Astrocyte (in vitro differentiated cells and primary cell): Measurements from ENCODE around the gene DHX29. TPM values are rescaled to one million over a fixed set of nuclear protein-coding genes. Genes with fewer than 3 reads are reported as not detected.

Experiments used
- DNase-seq: peaks from one replicate; pipeline ENCODE4 v3.0.0-alpha.2; 2010; ENCODE audit warnings: low read depth
- FAIRE-seq: peaks from 2 replicates; lab custom pipeline; 2011; peaks lifted over from hg19 to GRCh38; lab: Jason Lieb, UNC
- H2AFZ ChIP-seq: 2 replicates; pipeline ENCODE4 v1.6.0; 2012; ENCODE audit warnings: low read depth, low read length, inconsistent platforms
- H3K27ac ChIP-seq: 2 replicates; pipeline ENCODE4 v1.5.1; 2011; ENCODE audit warnings: low read depth, low read length, inconsistent platforms
- H3K27me3 ChIP-seq: 2 replicates; pipeline ENCODE4 v1.6.0; 2011; ENCODE audit warnings: low read length, inconsistent platforms; ENCODE audit not compliant: insufficient read depth
- H3K36me3 ChIP-seq: 2 replicates; pipeline ENCODE4 v1.5.1; 2011; ENCODE audit warnings: low read length, inconsistent platforms; ENCODE audit not compliant: insufficient read depth
- H3K4me1 ChIP-seq: 2 replicates; pipeline ENCODE4 v1.5.1; 2011; ENCODE audit warnings: low read length, inconsistent platforms; ENCODE audit not compliant: insufficient read depth
- H3K4me2 ChIP-seq: 2 replicates; pipeline ENCODE4 v1.6.0; 2012; ENCODE audit warnings: low read length, inconsistent platforms
- H3K4me3 ChIP-seq: 2 replicates; pipeline ENCODE4 v1.5.1; 2011; ENCODE audit warnings: low read depth, mild to moderate bottlenecking, low read length, inconsistent platforms; ENCODE audit not compliant: insufficient read depth
- H3K79me2 ChIP-seq: 2 replicates; pipeline ENCODE4 v1.6.0; 2012; ENCODE audit warnings: mild to moderate bottlenecking, low read length, inconsistent platforms; ENCODE audit not compliant: insufficient read depth
- H3K9ac ChIP-seq: 2 replicates; pipeline ENCODE4 v1.6.0; 2012; ENCODE audit warnings: mild to moderate bottlenecking, low read length, inconsistent platforms
- H3K9me3 ChIP-seq: 2 replicates; pipeline ENCODE4 v1.5.1; 2012; ENCODE audit warnings: low read depth, mild to moderate bottlenecking, low read length, inconsistent platforms; ENCODE audit not compliant: insufficient read depth
- H4K20me1 ChIP-seq: 2 replicates; pipeline ENCODE4 v1.6.0; 2012; ENCODE audit warnings: low read length, inconsistent platforms; ENCODE audit not compliant: insufficient read depth
- H3K27ac Mint-ChIP-seq: one replicate; pipeline ENCODE4 v1.8.0; 2021; ENCODE audit warnings: mild to moderate bottlenecking, mixed read lengths; ENCODE audit not compliant: unreplicated experiment
- H3K27me3 Mint-ChIP-seq: one replicate; pipeline ENCODE4 v1.8.0; 2021; ENCODE audit warnings: low read depth, mixed read lengths; ENCODE audit not compliant: unreplicated experiment
- H3K36me3 Mint-ChIP-seq: one replicate; pipeline ENCODE4 v1.8.0; 2021; ENCODE audit warnings: low read depth, mixed read lengths; ENCODE audit not compliant: unreplicated experiment
- H3K4me1 Mint-ChIP-seq: one replicate; pipeline ENCODE4 v1.8.0; 2021; ENCODE audit warnings: low read depth, mixed read lengths; ENCODE audit not compliant: unreplicated experiment
- H3K4me3 Mint-ChIP-seq: one replicate; pipeline ENCODE4 v1.8.0; 2021; ENCODE audit warnings: mild to moderate bottlenecking, moderate library complexity, mixed read lengths; ENCODE audit not compliant: unreplicated experiment
- H3K9me3 Mint-ChIP-seq: one replicate; pipeline ENCODE4 v1.8.0; 2021; ENCODE audit warnings: mild to moderate bottlenecking, mixed read lengths; ENCODE audit not compliant: unreplicated experiment
- CTCF ChIP-seq: IDR thresholded peaks from 2 replicates; pipeline ENCODE4 v1.5.1; 2011; ENCODE audit warnings: low read depth, mild to moderate bottlenecking, inconsistent platforms, low read length, moderate library complexity; ENCODE audit not compliant: insufficient read depth
- EZH2 ChIP-seq: IDR thresholded peaks from 2 replicates; pipeline ENCODE4 v1.6.1; 2012; ENCODE audit warnings: mild to moderate bottlenecking, low read length, inconsistent platforms; ENCODE audit not compliant: insufficient read depth
- total RNA-seq: library from RNA; stranded (reverse); gene quantifications from 2 replicates; pipeline ENCODE4 v1.2.1, GENCODE V29; 2021

Gene DHX29
- total RNA-seq, 1 donor from 2014 or later, result 27.0 TPM

GRCh38 chr5:55344392-55344992, 37.0 kb upstream of the DHX29 start:
- Histone ChIP-seq H3K36me3 (peaks cover 44% of the 10 kb centered on the region), H3K4me2 (no peak overlapping the region), H3K4me3 (no peak overlapping the region), H3K9me3 (no peaks in the 10 kb centered on the region), H3K4me1 (no peaks in the 10 kb centered on the region), H4K20me1 (no peaks in the 10 kb centered on the region), H3K27me3 (no peaks in the 10 kb centered on the region), H3K27ac (no peak overlapping the region), H3K79me2 (peaks cover 4% of the 10 kb centered on the region), H2AFZ (no peak overlapping the region), H3K9ac (no peak overlapping the region)
- Mint-ChIP-seq H3K4me3 (no peak overlapping the region), H3K36me3 (peaks cover 19% of the 10 kb centered on the region), H3K27me3 (no peaks in the 10 kb centered on the region), H3K27ac (no peak overlapping the region), H3K4me1 (no peaks in the 10 kb centered on the region), H3K9me3 (peaks cover 2% of the 10 kb centered on the region)
- DNase-seq (peak; percentile 26), FAIRE-seq (no peak)
- TF ChIP-seq EZH2 (no peak), CTCF (peak; percentile 90)

GRCh38 chr5:55343609-55344008, 36.1 kb upstream of the DHX29 start:
- no peak for TF ChIP-seq EZH2
- no peak for TF ChIP-seq CTCF
- FAIRE-seq (no peak), DNase-seq (no peak)
- Histone ChIP-seq H3K4me2 (no peak overlapping the region), H3K27ac (no peak overlapping the region), H3K9me3 (no peaks in the 10 kb centered on the region), H4K20me1 (peaks cover 2% of the 10 kb centered on the region), H2AFZ (no peak overlapping the region), H3K36me3 (peaks cover 42% of the 10 kb centered on the region), H3K4me1 (no peaks in the 10 kb centered on the region), H3K27me3 (no peaks in the 10 kb centered on the region), H3K9ac (no peak overlapping the region), H3K4me3 (no peak overlapping the region), H3K79me2 (peaks cover 10% of the 10 kb centered on the region)
- Mint-ChIP-seq H3K36me3 (peaks cover 19% of the 10 kb centered on the region), H3K27me3 (no peaks in the 10 kb centered on the region), H3K4me3 (no peak overlapping the region), H3K27ac (no peak overlapping the region), H3K9me3 (peaks cover 2% of the 10 kb centered on the region), H3K4me1 (no peaks in the 10 kb centered on the region)

GRCh38 chr5:55343107-55343506, 35.6 kb upstream of the DHX29 start:
- Histone ChIP-seq H3K36me3 (peaks cover 37% of the 10 kb centered on the region), H3K9me3 (no peaks in the 10 kb centered on the region), H4K20me1 (peaks cover 2% of the 10 kb centered on the region), H3K27ac (no peak overlapping the region), H3K4me3 (no peak overlapping the region), H3K4me1 (no peaks in the 10 kb centered on the region), H3K4me2 (no peak overlapping the region), H2AFZ (no peak overlapping the region), H3K9ac (no peak overlapping the region), H3K79me2 (peaks cover 13% of the 10 kb centered on the region), H3K27me3 (no peaks in the 10 kb centered on the region)
- Mint-ChIP-seq H3K4me1 (no peaks in the 10 kb centered on the region), H3K27me3 (no peaks in the 10 kb centered on the region), H3K27ac (no peak overlapping the region), H3K9me3 (peaks cover 2% of the 10 kb centered on the region), H3K36me3 (peaks cover 19% of the 10 kb centered on the region), H3K4me3 (no peak overlapping the region)
- DNase-seq (no peak), FAIRE-seq (no peak)
- TF ChIP-seq CTCF (no peak), EZH2 (no peak)
